WTC11 (cell line): ENCODE measurements around the gene RAB3IL1. TPM values are rescaled to one million over a fixed set of nuclear protein-coding genes. Genes with fewer than 3 reads are reported as not detected.

Source experiments
- ATAC-seq: fragments of 200-7000 bp; cut with Tn5 transposase; 2 replicates; pipeline ENCODE4 v1.10.0; 2021; ENCODE audit warnings: mild to moderate bottlenecking, moderate library complexity
- CTCF ChIA-PET: fragments of 300-600 bp; sonication (Branson Sonifier 250); formaldehyde crosslinking; loops from one replicate; lab custom pipeline; 2021; ENCODE audit warnings: antibody characterized with exemption; lab: Charles Lee
- POLR2A ChIA-PET: fragments of 350-600 bp; sonication (Branson Sonifier 250); formaldehyde crosslinking; loops from one replicate; lab custom pipeline; 2021; ENCODE audit warnings: antibody characterized with exemption; lab: Charles Lee
- DNase-seq: peaks from one replicate; pipeline ENCODE4 v3.0.0; 2021; ENCODE audit warnings: low spot score
- H3K27ac Mint-ChIP-seq: 2 replicates; pipeline ENCODE4 v1.8.0; 2021; ENCODE audit warnings: mixed read lengths
- H3K27me3 Mint-ChIP-seq: 2 replicates; pipeline ENCODE4 v1.8.0; 2021; ENCODE audit warnings: low read depth, mild to moderate bottlenecking, moderate library complexity, mixed read lengths
- H3K36me3 Mint-ChIP-seq: 2 replicates; pipeline ENCODE4 v1.8.0; 2021; ENCODE audit warnings: mixed read lengths
- H3K4me1 Mint-ChIP-seq: 2 replicates; pipeline ENCODE4 v1.8.0; 2022; ENCODE audit warnings: mixed read lengths
- H3K4me3 Mint-ChIP-seq: 2 replicates; pipeline ENCODE4 v1.8.0; 2021; ENCODE audit warnings: mild to moderate bottlenecking, moderate library complexity, mixed read lengths
- H3K9me3 Mint-ChIP-seq: 2 replicates; pipeline ENCODE4 v1.8.0; 2021; ENCODE audit warnings: mixed read lengths
- AR ChIP-seq: fragments of 250-450 bp; sonication (Bioruptor Pico); IDR thresholded peaks from 2 replicates; pipeline ENCODE4 v1.9.0; 2021; ENCODE audit warnings: mild to moderate bottlenecking
- ARID4B ChIP-seq: sonication (generic); formaldehyde crosslinking; IDR thresholded peaks from 2 replicates; pipeline ENCODE4 v1.8.0; 2023; ENCODE audit warnings: missing genetic modification reagents, mild to moderate bottlenecking, borderline replicate concordance
- EMX1 ChIP-seq: fragments of 250-450 bp; sonication (Bioruptor Pico); IDR thresholded peaks from 2 replicates; pipeline ENCODE4 v1.8.0; 2021; ENCODE audit warnings: mild to moderate bottlenecking
- FOXK1 ChIP-seq: sonication (generic); formaldehyde crosslinking; IDR thresholded peaks from 2 replicates; pipeline ENCODE4 v1.8.0; 2022; ENCODE audit warnings: mild to moderate bottlenecking, moderate library complexity, missing genetic modification reagents
- FOXP1 ChIP-seq: sonication (generic); formaldehyde crosslinking; IDR thresholded peaks from 2 replicates; pipeline ENCODE4 v1.8.0; 2022; ENCODE audit warnings: missing genetic modification reagents, mild to moderate bottlenecking, moderate library complexity, borderline replicate concordance
- GABPB1 ChIP-seq: sonication (generic); formaldehyde crosslinking; IDR thresholded peaks from 2 replicates; pipeline ENCODE4 v1.8.1; 2023; ENCODE audit warnings: mild to moderate bottlenecking, missing genetic modification reagents
- GTF2I ChIP-seq: fragments of 250-450 bp; sonication (Bioruptor Pico); conservative IDR thresholded peaks from 2 replicates; pipeline ENCODE4 v1.4.0; 2021; ENCODE audit warnings: mild to moderate bottlenecking
- HMGXB4 ChIP-seq: sonication (generic); formaldehyde crosslinking; IDR thresholded peaks from 2 replicates; pipeline ENCODE4 v1.8.1; 2023; ENCODE audit warnings: mild to moderate bottlenecking, moderate library complexity, missing genetic modification reagents
- IRF1 ChIP-seq: sonication (generic); formaldehyde crosslinking; IDR thresholded peaks from 2 replicates; pipeline ENCODE4 v1.8.0; 2023; ENCODE audit warnings: missing genetic modification reagents
- IRF2 ChIP-seq: sonication (generic); formaldehyde crosslinking; IDR thresholded peaks from 2 replicates; pipeline ENCODE4 v1.8.0; 2022; ENCODE audit warnings: low read depth, missing genetic modification reagents, borderline replicate concordance
- JUN ChIP-seq: sonication (generic); formaldehyde crosslinking; IDR thresholded peaks from 2 replicates; pipeline ENCODE4 v1.8.0; 2023; ENCODE audit warnings: mild to moderate bottlenecking, missing genetic modification reagents
- KAT7 ChIP-seq: sonication (generic); formaldehyde crosslinking; IDR thresholded peaks from 2 replicates; pipeline ENCODE4 v1.8.1; 2023; ENCODE audit warnings: missing genetic modification reagents, mild to moderate bottlenecking, borderline replicate concordance
- MAX ChIP-seq: sonication (generic); formaldehyde crosslinking; IDR thresholded peaks from 2 replicates; pipeline ENCODE4 v1.8.0; 2022; ENCODE audit warnings: mild to moderate bottlenecking, missing genetic modification reagents
- NR2C2 ChIP-seq: sonication (generic); formaldehyde crosslinking; IDR thresholded peaks from 2 replicates; pipeline ENCODE4 v1.8.0; 2022; ENCODE audit warnings: mild to moderate bottlenecking, missing genetic modification reagents
- RELA ChIP-seq: sonication (generic); formaldehyde crosslinking; IDR thresholded peaks from 2 replicates; pipeline ENCODE4 v1.8.1; 2022; ENCODE audit warnings: missing genetic modification reagents, mild to moderate bottlenecking, borderline replicate concordance
- SMAD4 ChIP-seq: sonication (generic); formaldehyde crosslinking; IDR thresholded peaks from 2 replicates; pipeline ENCODE4 v1.8.0; 2022; ENCODE audit warnings: mild to moderate bottlenecking, missing genetic modification reagents
- SP1 ChIP-seq: sonication (generic); formaldehyde crosslinking; conservative IDR thresholded peaks from 2 replicates; pipeline ENCODE4 v1.8.1; 2022; ENCODE audit warnings: missing genetic modification reagents
- TCF7 ChIP-seq: sonication (generic); formaldehyde crosslinking; IDR thresholded peaks from 2 replicates; pipeline ENCODE4 v1.8.0; 2022; ENCODE audit warnings: mild to moderate bottlenecking, low read depth, missing genetic modification reagents, moderate library complexity
- TEAD1 ChIP-seq: sonication (generic); formaldehyde crosslinking; IDR thresholded peaks from 2 replicates; pipeline ENCODE4 v1.8.0; 2022; ENCODE audit warnings: mild to moderate bottlenecking, missing genetic modification reagents
- ZNF121 ChIP-seq: sonication (generic); formaldehyde crosslinking; IDR thresholded peaks from 2 replicates; pipeline ENCODE4 v1.8.0; 2023; ENCODE audit warnings: missing genetic modification reagents
- ZNF317 ChIP-seq: sonication (generic); formaldehyde crosslinking; IDR thresholded peaks from 2 replicates; pipeline ENCODE4 v1.8.1; 2023; ENCODE audit warnings: low read depth, mild to moderate bottlenecking, moderate library complexity, missing genetic modification reagents, borderline replicate concordance
- ZNF671 ChIP-seq: fragments of 250-450 bp; sonication (Bioruptor Pico); IDR thresholded peaks from 2 replicates; pipeline ENCODE4 v1.8.0; 2021; ENCODE audit warnings: mild to moderate bottlenecking
- total RNA-seq: library from RNA; stranded (reverse); gene quantifications from 3 replicates; pipeline ENCODE4 v1.2.3, GENCODE V29; 2021

The RAB3IL1 gene
- total RNA-seq, 1 experiment from 2014 or later, result 7.2 TPM

- Mint-ChIP-seq H3K9me3 (no peaks in the 10 kb centered on the region), H3K27ac (no peak overlapping the region), H3K36me3 (no peaks in the 10 kb centered on the region), H3K4me1 (peaks cover 23% of the 10 kb centered on the region), H3K27me3 (peaks cover 38% of the 10 kb centered on the region), H3K4me3 (peak overlapping the region; percentile 75)
- CTCF ChIA-PET, result interaction anchor here (3.3 to 5.5 kb wide), 3 partner anchors 19 to 29 kb away, joined by 17 to 52 read pairs (median 34); no protein-coding TSS in a partner anchor
- POLR2A ChIA-PET, result interaction anchor here (1.0 kb wide), 1 partner anchor 9 kb away, joined by 5 read pairs; no protein-coding TSS in a partner anchor
- no peak for TF ChIP-seq SP1
- TF ChIP-seq IRF2, result no peak
- TF ChIP-seq FOXK1 (CRISPR knock-in tag), result no peak
- no peak for TF ChIP-seq EMX1 (CRISPR knock-in tag)
- TF ChIP-seq AR (CRISPR knock-in tag), result no peak
- no peak for TF ChIP-seq GTF2I (CRISPR knock-in tag)
- TF ChIP-seq GABPB1 (CRISPR knock-in tag), result no peak
- TF ChIP-seq IRF1, result no peak
- no peak for TF ChIP-seq RELA (CRISPR knock-in tag)
- no peak for TF ChIP-seq KAT7 (CRISPR knock-in tag)
- no peak for TF ChIP-seq TEAD1 (CRISPR knock-in tag)
- TF ChIP-seq TCF7 (CRISPR knock-in tag), result no peak
- no peak for TF ChIP-seq ARID4B (CRISPR knock-in tag)
- ATAC-seq (no peak), DNase-seq (no peak)
Observed at GRCh38 chr11:61918251-61918937, 1.0 kb upstream of the RAB3IL1 start.

GRCh38 chr11:61916737-61917333, 531 bp downstream of the RAB3IL1 start:
- H3K27me3 Mint-ChIP-seq, result peaks cover 38% of the 10 kb centered on the region
- H3K36me3 Mint-ChIP-seq, result no peaks in the 10 kb centered on the region
- DNase-seq (no peak), ATAC-seq (peak; percentile 9; the same call in 1 of the 2 replicates)
- H3K9me3 Mint-ChIP-seq, result no peaks in the 10 kb centered on the region
- H3K27ac Mint-ChIP-seq, result no peak overlapping the region
- H3K4me1 Mint-ChIP-seq, result peaks cover 16% of the 10 kb centered on the region
- ChIA-PET CTCF (interaction anchor here (0.6 to 5.5 kb wide), 7 partner anchors 9 to 191 kb away, joined by 3 to 52 read pairs (median 4); no protein-coding TSS in a partner anchor), POLR2A (interaction anchor here (1.0 kb wide), 1 partner anchor 8 kb away, joined by 5 read pairs; no protein-coding TSS in a partner anchor)
- H3K4me3 Mint-ChIP-seq, result peak overlapping the region; percentile 60
- no peak for TF ChIP-seq SMAD4 (CRISPR knock-in tag)
- no peak for TF ChIP-seq NR2C2
- no peak for TF ChIP-seq FOXP1 (CRISPR knock-in tag)
- TF ChIP-seq ZNF317 (CRISPR knock-in tag), result no peak
- no peak for TF ChIP-seq JUN (CRISPR knock-in tag)
- no peak for TF ChIP-seq ZNF121 (CRISPR knock-in tag)
- TF ChIP-seq AR (CRISPR knock-in tag), result no peak
- no peak for TF ChIP-seq HMGXB4
- no peak for TF ChIP-seq MAX (CRISPR knock-in tag)
- no peak for TF ChIP-seq ZNF671
- TF ChIP-seq RELA (CRISPR knock-in tag), result no peak
